ENCODE data around the gene PLOD3. TPM values are rescaled to one million over a fixed set of nuclear protein-coding genes. Genes with fewer than 3 reads are reported as not detected.
"Not testable (repeated sequence)": the region's sequence is repeated elsewhere in the genome, so short reads cannot be mapped to it uniquely, and the experiment has no call there.

Gene PLOD3
- total and polyA plus RNA-seq, 9 of the 15 experiments (the other 6 are each of a cell fraction or from before 2014, with no cell fraction given) = 2.8 to 101 (median 30.9) TPM

GRCh38 chr7:101203740-101204738 is 13.3 kb downstream of the PLOD3 start:
- in situ Hi-C loops (cut with MboI); H3K9me1 ChIP-seq (ENCODE audit: control insufficient read depth, insufficient read depth, low read length); H3K27ac ChIP-seq (ENCODE audit: extremely low read depth, low read depth, low read length); H3K4me3 ChIP-seq; H4K20me1 ChIP-seq (replicated peaks; ENCODE audit: control insufficient read depth, insufficient read depth, low read length); intact Hi-C loops (cut with micrococcal nuclease); DNase-seq (ENCODE audit: extremely low read depth in 1 of 4, low spot score in 3 of 4); ATAC-seq; BruUV-seq (replicated peaks); H3K79me2 ChIP-seq (ENCODE audit: control insufficient read depth, insufficient read depth, low read length); H3K27me3 ChIP-seq (ENCODE audit: control insufficient read depth in 2 of 2, insufficient read depth in 2 of 2, low read length in 2 of 2); H3K9me3 ChIP-seq (replicated peaks; ENCODE audit: control insufficient read depth, insufficient read depth, low read depth, low read length); H3K4me2 ChIP-seq (ENCODE audit: insufficient read depth, low read length): not testable (repeated sequence)
- H3K9ac ChIP-seq (ENCODE audit: insufficient read depth in 1 of 2, low read depth in 2 of 2, low read length in 2 of 2) = peak overlapping the region in 1 of 2 experiments; percentile 55; a peak in 2 of 4 replicates
- H3K4me1 ChIP-seq (replicated peaks in 1 of 2; ENCODE audit: control insufficient read depth in 2 of 2, insufficient read depth in 2 of 2, low read length in 2 of 2) = peaks cover 9 to 40% of the 10 kb centered on the region in 2 experiments
- peak; percentile 76 for FAIRE-seq
- TF ChIP-seq GABPA (tag; conservative IDR thresholded peaks at IDR 0.05; ENCODE audit: low read depth) (peak; percentile 54), CTCFL (IDR thresholded peaks at IDR 0.05; ENCODE audit: borderline replicate concordance, insufficient read depth, low read depth, low read length, poor library complexity, severe bottlenecking) (peak; percentile 11), CEBPB (tag; IDR thresholded peaks at IDR 0.05) (peak; percentile 34; the same call in 1 of the 2 replicates), ETV1 (tag; conservative IDR thresholded peaks at IDR 0.05; ENCODE audit: low read depth) (peak; percentile 65; the same call in 1 of the 2 replicates), NRF1 (conservative IDR thresholded peaks at IDR 0.05 in 1 of 2, IDR thresholded peaks at IDR 0.05 in 1 of 2) (peak; percentile 86 to 88)
- peaks cover 21% of the 10 kb centered on the region; the same call in 1 of the 3 replicates for H3K36me3 ChIP-seq (ENCODE audit: control insufficient read depth, insufficient read depth, low read length)
- H2AFZ ChIP-seq (ENCODE audit: low read depth, low read length) = peak overlapping the region; percentile 34
- WGBS (ENCODE audit: insufficient coverage, low coverage, missing lambda C conversion rate) = 31% methylated on average over 22 of the region's 22 CpGs
- ChIA-PET CTCF (ENCODE audit: low intra/inter-chr PET ratio) (interaction anchor here (0.6 kb wide), 1 partner anchor 81 kb away, joined by 4 read pairs; no protein-coding TSS in a partner anchor), POLR2A (interaction anchor here (0.8 to 2.0 kb wide), 6 partner anchors 10 to 30 kb away, joined by 3 to 8 read pairs (median 4); partner anchors contain the start of gene PLOD3)

Data from K562 (cell line).